DOHH2 (cell line): Measurements from ENCODE around the gene TBC1D22A.

Experiments
- H3F3A ChIP-seq: fragments of 200-600 bp; sonication (generic), shearing (Covaris generic); 2 replicates; pipeline ENCODE4 v1.6.0; 2016; ENCODE audit warnings: antibody characterized with exemption, mild to moderate bottlenecking; ENCODE audit not compliant: control insufficient read depth, insufficient read depth
- H3K27ac ChIP-seq: fragments of 200-600 bp; sonication (generic); 2 replicates; pipeline ENCODE4 v1.5.1; 2014; ENCODE audit warnings: low read depth, mild to moderate bottlenecking, low read length, moderate library complexity
- H3K27me3 ChIP-seq: fragments of 200-600 bp; sonication (generic); 2 replicates; pipeline ENCODE4 v1.6.1; 2014; ENCODE audit warnings: mild to moderate bottlenecking, low read length, mixed read lengths; ENCODE audit not compliant: control insufficient read depth
- H3K36me3 ChIP-seq: fragments of 200-600 bp; sonication (generic); 2 replicates; pipeline ENCODE4 v1.6.1; 2014; ENCODE audit warnings: mild to moderate bottlenecking, low read length, moderate library complexity, mixed read lengths; ENCODE audit not compliant: control insufficient read depth
- H3K4me1 ChIP-seq: fragments of 200-600 bp; sonication (generic); 2 replicates; pipeline ENCODE4 v1.6.1; 2014; ENCODE audit warnings: mild to moderate bottlenecking, low read length, mixed read lengths; ENCODE audit not compliant: control insufficient read depth
- H3K4me2 ChIP-seq: fragments of 200-600 bp; sonication (generic); 2 replicates; pipeline ENCODE4 v1.6.0; 2014; ENCODE audit warnings: mild to moderate bottlenecking, low read length, moderate library complexity
- H3K4me3 ChIP-seq: fragments of 200-600 bp; sonication (generic); 2 replicates; pipeline ENCODE4 v1.5.1; 2014; ENCODE audit warnings: mild to moderate bottlenecking, low read length, mixed read lengths
- H3K79me2 ChIP-seq: fragments of 200-600 bp; sonication (generic); 2 replicates; pipeline ENCODE4 v1.6.1; 2014; ENCODE audit warnings: mild to moderate bottlenecking, low read length, mixed read lengths; ENCODE audit not compliant: control insufficient read depth
- H3K9me2 ChIP-seq: fragments of 200-600 bp; sonication (generic); replicated peaks from 2 replicates; pipeline ENCODE4 v1.6.1; 2014; ENCODE audit warnings: mild to moderate bottlenecking, low read length, mixed read lengths; ENCODE audit not compliant: control insufficient read depth
- H3K9me3 ChIP-seq: fragments of 200-600 bp; sonication (generic); 2 replicates; pipeline ENCODE4 v1.6.1; 2014; ENCODE audit warnings: antibody characterized with exemption, low read length, mixed read lengths; ENCODE audit not compliant: control insufficient read depth, insufficient read depth
- H4K20me1 ChIP-seq: fragments of 200-600 bp; sonication (generic); 2 replicates; pipeline ENCODE4 v1.6.0; 2014; ENCODE audit warnings: low read depth, mild to moderate bottlenecking, antibody characterized with exemption, low read length, moderate library complexity; ENCODE audit not compliant: control insufficient read depth, insufficient read depth
- EZH2phosphoT487 ChIP-seq: fragments of 200-600 bp; sonication (generic); IDR thresholded peaks from 2 replicates; pipeline ENCODE4 v1.6.1; 2017; ENCODE audit warnings: borderline replicate concordance, mild to moderate bottlenecking, antibody characterized with exemption, low read length, moderate library complexity, mixed read lengths
- TF ChIP-seq, protein P1 (sequence below): fragments of 200-600 bp; sonication (generic); IDR thresholded peaks from one replicate; pipeline ENCODE4 v1.5.1; 2014; ENCODE audit warnings: antibody characterized with exemption, mild to moderate bottlenecking, low read depth, low read length; ENCODE audit not compliant: poor library complexity, severe bottlenecking

Gene TBC1D22A

DNA sequence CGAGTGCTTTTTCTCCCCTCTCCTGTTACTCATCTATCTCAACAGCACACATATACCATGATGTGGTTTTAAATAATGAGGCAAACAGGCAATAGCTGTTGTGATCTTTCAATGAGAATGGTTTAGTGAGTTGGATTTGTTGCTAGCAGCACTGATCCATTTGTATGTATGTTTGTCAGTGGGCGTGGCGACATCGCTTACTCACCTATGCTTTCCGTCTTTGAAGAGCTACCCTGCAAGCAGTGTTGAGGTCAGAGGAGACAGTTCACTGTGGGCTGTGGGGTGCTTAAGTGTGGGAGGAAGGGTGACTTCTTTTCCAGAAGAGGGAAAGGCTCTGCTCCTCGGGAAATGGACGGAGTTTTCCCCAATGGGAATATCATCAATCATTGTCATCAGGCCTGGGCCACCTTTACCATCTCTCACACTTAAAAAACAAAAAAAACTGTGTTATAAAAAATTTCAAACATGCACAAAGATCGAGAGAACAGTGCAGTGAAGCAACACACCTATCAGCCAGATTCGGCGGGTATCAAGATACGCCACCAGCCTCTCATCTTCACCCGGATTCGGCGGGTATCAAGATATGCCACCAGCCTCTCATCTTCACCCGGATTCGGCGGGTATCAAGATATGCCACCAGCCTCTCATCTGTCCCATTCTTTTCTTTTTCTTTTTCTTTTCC, 83.8 kb downstream of the TBC1D22A start:
- Histone ChIP-seq H3K4me2 (no peak overlapping the region), H3K27ac (no peak overlapping the region), H3K4me3 (no peak overlapping the region), H3K9me2 (no peaks in the 10 kb centered on the region), H3K36me3 (peaks cover 58% of the 10 kb centered on the region), H4K20me1 (peaks cover 33% of the 10 kb centered on the region), H3F3A (no peaks in the 10 kb centered on the region), H3K4me1 (no peaks in the 10 kb centered on the region), H3K79me2 (peaks cover 100% of the 10 kb centered on the region), H3K9me3 (no peaks in the 10 kb centered on the region), H3K27me3 (no peaks in the 10 kb centered on the region)
- no peak for TF ChIP-seq EZH2phosphoT487

DNA sequence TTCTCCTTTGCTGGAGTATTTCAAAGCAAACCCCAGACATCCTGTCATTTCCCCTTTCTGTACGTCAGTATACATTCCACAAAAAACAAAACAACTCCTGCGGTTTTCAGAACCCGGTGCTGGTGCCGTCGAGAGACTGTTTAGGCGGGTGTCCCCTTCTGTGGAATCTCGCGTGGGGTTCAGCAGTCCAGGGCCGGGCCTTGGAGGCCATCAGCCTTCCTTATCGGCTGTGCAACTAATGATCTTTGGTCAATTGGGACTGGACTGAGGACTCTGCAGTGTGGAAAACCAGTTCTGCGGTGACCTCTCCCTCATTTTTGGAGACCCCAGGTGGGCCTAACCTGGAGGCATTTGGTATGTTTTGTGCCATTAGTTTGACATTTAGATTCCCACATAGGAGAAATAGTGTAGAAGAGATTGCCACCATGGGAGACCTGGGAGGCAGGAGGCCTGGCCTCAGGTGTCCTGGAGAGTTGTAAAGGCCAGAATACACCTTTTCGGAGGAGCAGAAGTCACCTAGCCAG, 84.4 kb downstream of the TBC1D22A start:
- no peak overlapping the region for H3K4me2 ChIP-seq
- peaks cover 33% of the 10 kb centered on the region for H4K20me1 ChIP-seq
- H3K27ac ChIP-seq = no peak overlapping the region
- H3K79me2 ChIP-seq = peaks cover 100% of the 10 kb centered on the region
- peaks cover 64% of the 10 kb centered on the region for H3K36me3 ChIP-seq
- H3K27me3 ChIP-seq = no peaks in the 10 kb centered on the region
- H3K4me3 ChIP-seq = no peak overlapping the region
- TF ChIP-seq, protein P1, sequence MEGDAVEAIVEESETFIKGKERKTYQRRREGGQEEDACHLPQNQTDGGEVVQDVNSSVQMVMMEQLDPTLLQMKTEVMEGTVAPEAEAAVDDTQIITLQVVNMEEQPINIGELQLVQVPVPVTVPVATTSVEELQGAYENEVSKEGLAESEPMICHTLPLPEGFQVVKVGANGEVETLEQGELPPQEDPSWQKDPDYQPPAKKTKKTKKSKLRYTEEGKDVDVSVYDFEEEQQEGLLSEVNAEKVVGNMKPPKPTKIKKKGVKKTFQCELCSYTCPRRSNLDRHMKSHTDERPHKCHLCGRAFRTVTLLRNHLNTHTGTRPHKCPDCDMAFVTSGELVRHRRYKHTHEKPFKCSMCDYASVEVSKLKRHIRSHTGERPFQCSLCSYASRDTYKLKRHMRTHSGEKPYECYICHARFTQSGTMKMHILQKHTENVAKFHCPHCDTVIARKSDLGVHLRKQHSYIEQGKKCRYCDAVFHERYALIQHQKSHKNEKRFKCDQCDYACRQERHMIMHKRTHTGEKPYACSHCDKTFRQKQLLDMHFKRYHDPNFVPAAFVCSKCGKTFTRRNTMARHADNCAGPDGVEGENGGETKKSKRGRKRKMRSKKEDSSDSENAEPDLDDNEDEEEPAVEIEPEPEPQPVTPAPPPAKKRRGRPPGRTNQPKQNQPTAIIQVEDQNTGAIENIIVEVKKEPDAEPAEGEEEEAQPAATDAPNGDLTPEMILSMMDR = no peak
- no peak for TF ChIP-seq EZH2phosphoT487
- no peaks in the 10 kb centered on the region for H3F3A ChIP-seq
- no peaks in the 10 kb centered on the region for H3K4me1 ChIP-seq
- H3K9me2 ChIP-seq = no peaks in the 10 kb centered on the region
- no peaks in the 10 kb centered on the region for H3K9me3 ChIP-seq

DNA sequence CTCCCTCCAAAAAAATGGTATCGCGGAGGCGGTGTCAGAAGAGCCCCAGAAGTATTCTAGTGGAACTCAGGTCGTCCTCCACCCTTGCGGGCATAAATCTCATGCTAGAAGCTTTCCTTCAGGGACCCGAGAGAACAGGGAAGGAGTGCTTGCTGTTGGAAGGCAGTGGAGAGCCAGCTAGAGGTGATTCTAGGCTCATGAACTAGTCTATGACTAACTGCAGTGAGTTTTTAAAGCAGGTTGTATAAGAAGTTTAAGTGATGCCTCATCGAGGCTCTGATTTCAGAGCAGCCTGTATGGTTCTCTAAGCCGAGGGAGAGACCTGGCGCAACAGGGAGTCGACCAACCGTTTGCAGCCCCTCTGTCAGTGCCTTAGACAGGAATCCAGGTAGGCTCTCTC, 85.7 kb downstream of the TBC1D22A start:
- TF ChIP-seq, protein P1 = no peak
- TF ChIP-seq EZH2phosphoT487 = no peak

DNA sequence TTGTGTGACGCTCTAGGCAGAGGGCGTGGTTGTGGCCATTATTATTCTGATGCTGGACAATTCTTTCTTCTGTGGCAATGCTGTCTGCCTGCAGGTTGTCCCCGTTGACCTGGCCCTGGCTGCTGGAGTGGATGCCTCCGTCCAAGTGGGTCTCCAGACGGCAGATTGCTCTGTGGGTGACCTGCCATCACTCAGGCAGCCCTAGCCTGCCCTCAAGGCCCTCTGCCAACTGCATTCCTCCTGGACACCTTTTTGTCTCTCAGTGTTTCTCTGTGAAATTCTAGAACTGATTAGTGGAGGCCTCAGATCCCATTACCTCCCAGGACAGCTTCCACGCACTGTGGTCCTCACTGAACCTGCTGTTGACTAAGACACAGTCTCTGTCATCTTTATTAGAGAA, 86.7 kb downstream of the TBC1D22A start:
- H4K20me1 ChIP-seq = peaks cover 27% of the 10 kb centered on the region
- H3K79me2 ChIP-seq = peaks cover 100% of the 10 kb centered on the region

More for the DNA sequence above, 85.7 kb downstream of the TBC1D22A start:
- no peak overlapping the region for H3K4me2 ChIP-seq
- H3K27ac ChIP-seq = no peak overlapping the region
- H3F3A ChIP-seq = no peaks in the 10 kb centered on the region
- no peaks in the 10 kb centered on the region for H3K4me1 ChIP-seq
- H3K36me3 ChIP-seq = peaks cover 62% of the 10 kb centered on the region
- peaks cover 27% of the 10 kb centered on the region for H4K20me1 ChIP-seq
- no peaks in the 10 kb centered on the region for H3K9me2 ChIP-seq
- no peaks in the 10 kb centered on the region for H3K9me3 ChIP-seq
- peaks cover 100% of the 10 kb centered on the region for H3K79me2 ChIP-seq
- no peak overlapping the region for H3K4me3 ChIP-seq
- H3K27me3 ChIP-seq = no peaks in the 10 kb centered on the region

More for the DNA sequence above, 86.7 kb downstream of the TBC1D22A start:
- Histone ChIP-seq H3K9me3 (no peaks in the 10 kb centered on the region), H3K9me2 (no peaks in the 10 kb centered on the region), H3K4me2 (no peak overlapping the region), H3K4me3 (no peak overlapping the region), H3K27ac (no peak overlapping the region), H3K27me3 (no peaks in the 10 kb centered on the region), H3K36me3 (peaks cover 66% of the 10 kb centered on the region), H3K4me1 (no peaks in the 10 kb centered on the region), H3F3A (no peaks in the 10 kb centered on the region)
- TF ChIP-seq, protein P1 = no peak
- TF ChIP-seq EZH2phosphoT487 = no peak
